B cell (primary cell): ENCODE measurements around the gene INSC.

Experiments
- CTCF ChIP-seq: fragments of 200-600 bp; IDR thresholded peaks from one replicate; pipeline ENCODE4 v1.8.0; 2022; ENCODE audit warnings: antibody characterized with exemption, mild to moderate bottlenecking
- EZH2 ChIP-seq: IDR thresholded peaks from 2 replicates; pipeline ENCODE4 v1.6.1; 2012; ENCODE audit warnings: borderline replicate concordance, low read depth, mild to moderate bottlenecking, moderate library complexity, low read length; ENCODE audit not compliant: insufficient read depth, poor library complexity, severe bottlenecking

- no peak for TF ChIP-seq CTCF
- TF ChIP-seq EZH2 = no peak
These were observed 109.7 kb downstream of the INSC start for GRCh38 chr11:15224466-15224865.
